H54 (cell line): ENCODE results near the gene GPR132.

ENCODE experiments used
- DNase-seq: peaks from one replicate; pipeline ENCODE4 v3.0.0; 2011; ENCODE audit warnings: low spot score, mixed read lengths; ENCODE audit not compliant: insufficient read length
- FAIRE-seq: peaks from 3 replicates; lab custom pipeline; 2011; peaks lifted over from hg19 to GRCh38; lab: Jason Lieb, UNC
- POLR2A ChIP-seq: IDR thresholded peaks from 2 replicates; pipeline ENCODE4 v1.6.1; 2011; ENCODE audit warnings: low read depth, mild to moderate bottlenecking, low read length

The GPR132 gene

DNA sequence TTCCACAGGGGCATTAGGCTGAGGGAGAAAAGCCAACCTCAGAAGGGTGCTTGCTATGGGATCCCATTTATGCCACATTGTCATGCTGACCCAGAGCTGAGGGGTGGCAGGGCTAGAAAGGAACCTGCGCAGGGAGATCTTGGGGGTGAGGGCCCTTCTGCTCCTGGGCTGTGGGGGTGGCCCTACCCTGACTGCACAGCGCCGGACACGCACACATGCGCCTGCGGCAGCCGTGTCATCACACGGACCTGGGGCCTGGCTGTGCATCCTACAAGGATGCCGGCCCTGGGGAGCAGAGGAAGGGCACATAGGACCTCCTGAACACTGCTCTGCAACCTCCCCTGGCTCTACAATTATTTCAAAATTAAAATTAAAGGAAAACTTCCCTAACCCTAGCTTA, 51.2 kb downstream of the GPR132 start:
- DNase-seq, result no peak
- no peak for FAIRE-seq
- no peak for TF ChIP-seq POLR2A

DNA sequence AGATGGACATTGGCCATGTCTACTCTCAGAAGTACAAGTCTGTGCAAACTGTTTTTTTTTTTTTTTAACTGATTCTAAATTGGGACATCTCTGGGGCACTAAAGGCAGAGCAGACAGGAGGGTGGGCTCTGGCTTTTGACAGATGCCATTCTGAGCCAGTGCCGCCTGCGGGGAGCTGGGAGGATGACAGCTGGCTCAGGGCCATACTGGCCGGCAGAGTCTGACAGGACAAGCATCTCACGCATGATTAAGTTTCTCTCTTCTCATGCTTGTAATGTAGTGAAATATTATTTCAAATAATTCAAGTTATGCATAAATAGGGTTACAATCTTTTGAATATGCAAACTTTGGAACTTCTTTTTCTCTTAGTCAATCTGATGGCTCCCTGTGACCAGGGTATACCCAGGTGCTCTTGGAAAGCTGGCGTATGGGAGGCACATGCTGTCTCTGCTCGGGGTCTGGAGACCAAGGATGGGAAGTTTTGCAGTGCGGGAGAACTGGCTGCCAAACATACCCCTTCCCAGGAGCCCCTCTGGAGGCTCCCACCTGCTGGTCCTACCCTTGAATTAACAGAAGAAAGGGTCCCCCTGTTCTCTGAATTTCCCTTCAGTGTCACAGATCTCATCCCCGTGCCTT, 52.0 kb downstream of the GPR132 start:
- FAIRE-seq, result no peak

DNA sequence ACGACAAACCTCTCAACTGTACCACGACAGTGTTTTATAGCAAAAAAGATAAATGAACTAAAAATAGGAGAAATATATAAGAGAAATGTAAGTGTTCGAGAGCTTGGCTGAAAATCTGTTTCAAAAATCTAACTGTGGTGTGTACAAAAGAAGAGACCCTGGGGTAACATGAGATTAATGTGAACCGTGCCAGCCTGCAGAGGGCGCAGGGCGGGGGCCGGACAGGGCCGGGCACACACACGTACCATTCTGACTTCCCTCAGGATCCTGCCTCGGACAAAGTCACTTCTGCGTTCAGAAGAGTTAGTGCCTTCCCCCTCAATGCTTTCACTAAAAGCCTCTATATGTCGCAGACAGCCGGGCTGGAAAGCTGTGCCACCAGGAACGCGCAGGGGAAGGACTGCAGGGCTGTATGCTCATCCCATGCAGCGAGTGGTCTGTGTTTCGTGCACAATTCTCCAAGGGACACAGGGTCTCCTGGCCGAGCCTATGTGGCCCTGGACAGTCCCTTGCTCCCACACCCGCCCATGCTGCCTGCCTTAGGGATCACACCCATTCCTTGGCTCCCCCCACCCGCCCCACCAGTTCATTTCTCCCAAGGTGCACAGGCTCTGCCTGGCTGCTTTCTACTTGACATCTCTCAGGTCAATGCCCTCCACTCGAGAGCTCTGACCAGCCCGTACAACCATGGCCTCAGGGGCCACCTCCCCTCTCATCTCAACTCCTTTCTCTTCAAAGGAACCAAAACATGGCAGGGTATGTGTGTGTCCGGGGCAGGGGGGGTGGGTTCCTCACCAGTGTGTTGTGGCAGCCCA, 52.9 kb downstream of the GPR132 start:
- TF ChIP-seq POLR2A, result no peak
- no peak for FAIRE-seq
- DNase-seq, result no peak

More for the DNA sequence above, 52.0 kb downstream of the GPR132 start:
- TF ChIP-seq POLR2A, result no peak
- DNase-seq, result no peak

DNA sequence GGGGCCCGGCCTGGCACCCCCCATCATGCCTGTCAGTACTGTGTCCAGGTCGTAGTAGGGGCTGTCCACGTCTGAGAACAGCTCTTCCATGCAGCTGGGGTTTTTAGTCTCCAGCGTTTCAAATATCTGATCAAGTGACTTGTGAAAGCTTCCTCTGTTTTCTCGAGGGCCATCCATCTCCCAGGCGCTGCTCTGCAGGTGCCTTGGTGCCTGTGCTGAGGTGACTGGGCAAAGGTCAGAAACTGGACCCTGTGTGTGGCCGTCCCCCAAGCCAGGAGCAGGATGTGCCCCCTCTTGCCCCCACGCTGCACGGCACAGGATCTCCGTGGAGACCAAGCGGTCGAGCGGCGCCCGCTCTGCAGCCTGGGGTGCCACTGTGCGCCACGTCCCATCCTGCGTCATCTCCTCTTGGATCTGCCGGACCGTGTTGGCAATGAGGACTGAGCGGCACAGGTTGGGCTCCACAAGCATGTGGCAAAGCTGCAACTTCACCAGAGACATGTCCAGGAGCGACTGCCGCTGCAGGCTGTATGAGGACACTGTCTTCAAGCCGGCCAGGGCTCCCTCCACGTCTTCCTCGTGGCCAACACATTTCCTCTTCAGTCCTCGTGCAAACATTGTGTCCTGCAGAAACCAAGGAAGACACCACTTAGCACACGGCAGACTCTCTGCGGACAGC, 53.8 kb downstream of the GPR132 start:
- FAIRE-seq, result no peak

DNA sequence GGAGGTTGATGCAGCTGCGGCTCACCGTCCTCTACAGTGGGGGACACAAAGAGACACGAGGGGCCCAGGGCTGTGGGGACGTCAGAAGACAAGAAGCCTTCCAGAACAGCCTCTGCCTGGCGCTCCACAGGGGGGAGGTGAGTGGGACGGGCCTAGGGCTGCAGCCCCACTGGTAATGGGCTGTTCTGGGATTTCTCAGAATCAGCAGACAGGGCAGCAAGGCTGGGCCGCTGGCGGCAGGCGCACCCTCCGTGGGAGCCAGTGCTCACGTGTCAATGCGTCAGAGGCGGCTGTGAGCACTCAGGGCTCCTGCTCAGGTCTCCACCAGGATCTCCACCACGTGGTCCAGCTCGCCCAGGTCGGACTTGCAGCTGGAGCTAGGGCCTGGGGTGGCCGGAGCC, 54.3 kb downstream of the GPR132 start:
- no peak for TF ChIP-seq POLR2A
- DNase-seq, result no peak
- no peak for FAIRE-seq

More for the DNA sequence above, 53.8 kb downstream of the GPR132 start:
- TF ChIP-seq POLR2A, result no peak
- no peak for DNase-seq

DNA sequence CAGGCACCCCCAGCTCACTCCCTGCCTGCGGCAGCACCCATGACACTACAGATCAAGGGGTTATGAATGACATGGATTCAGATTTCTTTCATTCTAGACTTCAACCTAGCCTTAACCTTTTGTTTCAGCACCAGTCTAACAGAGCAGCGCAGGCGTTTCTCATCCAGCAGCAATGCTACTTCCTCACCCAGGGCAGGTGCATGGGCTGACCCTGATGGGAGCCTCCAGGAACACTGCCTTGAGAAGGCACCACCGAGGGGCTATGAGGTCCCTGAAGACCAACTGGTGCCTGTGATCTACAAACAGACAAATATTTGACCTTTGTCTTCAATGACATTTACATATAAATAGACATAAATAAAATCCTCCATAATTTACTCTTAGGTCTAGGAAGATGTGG, 55.1 kb downstream of the GPR132 start:
- no peak for DNase-seq
- no peak for TF ChIP-seq POLR2A
- FAIRE-seq, result no peak

DNA sequence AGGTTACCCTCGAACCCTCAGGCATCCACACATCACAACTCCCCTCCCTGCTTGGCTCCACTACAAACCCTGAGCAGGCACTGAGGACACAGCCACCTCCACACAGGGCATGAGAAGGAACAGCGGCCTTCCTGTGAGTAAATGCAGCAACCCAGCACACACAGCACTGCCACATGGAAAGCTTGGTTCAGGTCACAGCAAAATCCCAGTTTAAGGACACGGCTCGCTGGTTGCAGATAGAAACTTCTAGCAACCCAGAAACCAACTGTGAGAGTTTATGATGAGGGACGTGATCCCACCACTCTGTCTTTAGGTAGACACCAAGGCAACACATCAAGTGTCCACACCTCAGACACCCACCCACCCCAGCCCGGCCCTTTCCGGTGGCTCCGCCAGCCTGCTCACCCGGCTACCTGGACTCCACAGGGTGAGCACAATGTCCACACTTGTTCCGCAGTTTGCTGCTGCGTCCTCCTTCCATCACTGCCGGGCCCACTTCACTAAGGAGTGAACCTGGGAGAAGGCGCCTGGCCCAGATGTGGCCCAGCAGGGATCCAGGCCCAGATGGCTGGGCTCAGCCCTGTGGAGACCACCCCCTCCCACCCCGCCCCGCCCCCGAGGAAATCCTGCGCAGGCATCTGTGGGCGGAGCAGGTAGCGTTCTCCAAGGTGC, 57.5 kb downstream of the GPR132 start:
- TF ChIP-seq POLR2A, result no peak
- FAIRE-seq (no peak), DNase-seq (no peak)

DNA sequence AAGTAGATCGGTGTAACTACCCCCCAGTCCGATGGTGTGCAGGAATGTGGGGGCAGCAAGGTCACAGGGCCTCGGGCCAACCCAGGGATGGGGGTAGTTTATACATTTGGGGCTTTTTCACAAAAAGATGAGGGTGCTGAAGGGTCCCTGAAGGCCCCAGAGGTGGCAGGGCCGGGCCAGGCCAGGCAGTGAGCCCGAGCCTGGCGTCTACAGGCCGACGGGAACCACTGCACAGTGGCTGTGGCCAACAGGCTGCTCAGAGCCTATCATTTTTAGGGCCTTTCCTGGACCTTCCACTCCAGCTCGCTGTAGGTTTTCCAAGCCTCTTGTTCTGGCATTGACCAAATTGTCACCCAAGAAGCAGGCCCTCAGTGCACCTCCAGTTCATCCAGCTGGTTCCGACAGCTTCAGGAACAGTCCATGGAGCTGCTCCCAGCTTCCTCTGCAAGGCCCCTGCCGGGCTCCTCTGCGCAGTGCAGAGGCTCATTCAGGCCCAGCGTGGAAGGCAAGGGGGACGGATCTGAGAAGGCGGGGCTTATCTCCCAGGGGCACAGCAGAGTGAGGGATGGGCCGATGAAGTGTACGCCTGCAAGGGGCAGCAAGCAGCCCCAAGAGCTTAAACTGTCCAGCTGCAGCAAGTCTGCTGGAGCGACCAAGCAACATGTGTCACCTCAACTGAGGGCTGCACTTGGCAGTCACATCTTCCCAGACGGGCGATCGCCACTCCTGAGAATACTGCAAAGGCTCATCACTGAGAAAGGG, 58.2 kb downstream of the GPR132 start:
- FAIRE-seq (no peak), DNase-seq (no peak)
- TF ChIP-seq POLR2A, result no peak

DNA sequence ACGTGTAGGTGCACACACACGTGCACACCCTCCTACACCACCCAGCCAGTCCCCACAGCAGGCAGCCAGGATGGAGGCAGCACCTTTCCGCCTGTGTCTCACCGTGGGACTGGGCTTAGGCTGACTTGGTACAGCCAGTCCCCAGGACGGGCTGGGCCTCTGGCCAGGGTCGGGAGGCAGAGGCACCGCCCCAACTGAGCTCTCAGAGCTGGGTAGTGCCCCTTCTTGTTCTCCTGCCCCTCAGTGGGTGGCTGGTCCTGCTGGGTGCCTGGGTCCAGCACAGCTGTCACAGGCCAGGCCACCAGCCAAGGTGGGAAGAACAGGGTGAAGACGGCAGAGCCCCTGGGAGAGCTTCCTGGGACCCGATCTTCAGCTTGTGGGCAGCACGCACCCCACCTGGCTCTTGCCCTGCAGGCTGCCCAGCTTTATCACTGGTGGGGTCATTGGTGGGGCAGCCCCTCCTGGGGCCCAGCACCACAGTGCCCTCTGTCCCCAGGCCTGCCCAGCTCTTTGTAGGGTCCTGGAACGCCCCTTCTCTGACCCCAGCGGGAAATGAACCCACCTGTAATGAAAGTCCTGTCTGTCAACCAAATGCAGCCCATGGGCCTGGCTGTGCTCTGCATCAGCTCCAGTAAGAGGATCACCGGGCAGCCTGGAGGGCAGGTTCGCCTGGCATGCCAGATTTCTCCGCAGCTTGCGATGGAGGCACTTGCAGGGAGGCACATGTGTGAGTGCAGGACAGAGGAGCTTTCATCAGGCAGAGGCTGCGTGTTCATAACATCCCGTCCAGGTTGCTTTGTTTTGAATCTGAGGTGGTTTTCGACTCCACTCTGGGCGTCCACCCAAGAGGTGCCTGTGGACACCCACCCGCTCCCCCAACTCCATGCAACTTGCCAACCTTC, 59.0 kb downstream of the GPR132 start:
- no peak for FAIRE-seq
- no peak for DNase-seq
- TF ChIP-seq POLR2A, result no peak

DNA sequence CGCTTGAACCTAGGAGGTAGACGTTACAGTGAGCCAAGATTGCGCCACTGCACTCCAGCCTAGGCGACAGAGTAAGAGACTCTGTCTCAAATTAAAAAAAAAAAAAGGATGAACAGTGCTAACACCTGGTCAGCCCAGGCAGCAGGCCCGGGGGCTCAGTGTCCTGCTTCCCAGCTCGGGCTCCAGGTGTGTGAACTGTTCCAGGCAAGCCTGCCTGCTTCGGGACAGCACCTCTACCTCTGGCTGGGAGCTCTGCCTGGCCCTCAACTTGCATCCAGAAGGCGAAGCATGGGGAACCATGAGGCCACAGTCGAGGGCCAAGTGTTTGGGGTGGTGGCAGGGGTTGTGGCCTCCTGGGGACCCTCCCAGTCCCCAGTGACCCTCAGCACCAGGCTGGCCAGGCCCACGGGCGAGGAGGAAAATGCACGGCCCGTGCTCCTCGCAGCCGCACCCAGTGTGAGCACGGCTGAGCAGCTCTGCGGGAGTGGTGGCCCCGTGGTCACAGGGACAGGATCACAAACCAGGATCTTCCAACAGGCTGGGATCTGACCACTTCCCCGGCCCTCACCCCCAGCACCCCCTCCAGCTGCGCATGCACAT, 59.8 kb downstream of the GPR132 start:
- TF ChIP-seq POLR2A, result no peak
- FAIRE-seq, result no peak
- no peak for DNase-seq
